Activated naive CD4-positive, alpha-beta T cell treated with anti-CD3 and anti-CD28 coated beads, Interleukin-2, amount 50 U/mL, for 24 hours (primary cell): ENCODE measurements around the gene PDE12.

Experiments used
- H3K27ac Mint-ChIP-seq: one replicate; pipeline ENCODE4 v1.8.0; 2021; ENCODE audit warnings: mild to moderate bottlenecking, mixed read lengths
- H3K27me3 Mint-ChIP-seq: one replicate; pipeline ENCODE4 v1.8.0; 2021; ENCODE audit warnings: mixed read lengths
- H3K36me3 Mint-ChIP-seq: one replicate; pipeline ENCODE4 v1.8.0; 2021; ENCODE audit warnings: mixed read lengths
- H3K4me1 Mint-ChIP-seq: one replicate; pipeline ENCODE4 v1.8.0; 2021; ENCODE audit warnings: mixed read lengths
- H3K4me3 Mint-ChIP-seq: one replicate; pipeline ENCODE4 v1.8.0; 2021; ENCODE audit warnings: mild to moderate bottlenecking, mixed read lengths
- H3K9me3 Mint-ChIP-seq: one replicate; pipeline ENCODE4 v1.8.0; 2021; ENCODE audit warnings: mixed read lengths

PDE12 gene

DNA sequence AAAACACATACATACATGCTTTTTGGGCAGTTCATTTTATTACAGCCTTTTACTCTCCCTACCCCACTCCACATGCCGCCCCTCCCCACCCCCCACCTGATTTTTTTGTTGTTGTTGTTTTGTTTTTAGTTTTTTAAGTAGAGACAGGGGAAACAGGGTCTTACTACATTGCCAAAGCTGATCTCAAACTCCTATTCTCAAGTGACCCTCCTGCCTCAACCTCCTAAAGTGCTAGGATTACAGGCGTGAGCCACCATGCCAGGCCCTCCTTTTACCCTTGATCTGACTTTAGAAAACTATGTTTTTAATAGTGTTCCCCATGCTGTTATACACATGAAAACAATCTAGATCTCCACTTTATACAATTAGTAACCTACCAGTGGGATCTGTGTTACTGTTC lies 14.8 kb downstream of the PDE12 start:
- no peak overlapping the region for H3K27ac Mint-ChIP-seq
- H3K4me1 Mint-ChIP-seq = peaks cover 15% of the 10 kb centered on the region
- no peaks in the 10 kb centered on the region for H3K27me3 Mint-ChIP-seq
- no peaks in the 10 kb centered on the region for H3K9me3 Mint-ChIP-seq
- H3K4me3 Mint-ChIP-seq = no peak overlapping the region
- H3K36me3 Mint-ChIP-seq = peaks cover 5% of the 10 kb centered on the region

DNA sequence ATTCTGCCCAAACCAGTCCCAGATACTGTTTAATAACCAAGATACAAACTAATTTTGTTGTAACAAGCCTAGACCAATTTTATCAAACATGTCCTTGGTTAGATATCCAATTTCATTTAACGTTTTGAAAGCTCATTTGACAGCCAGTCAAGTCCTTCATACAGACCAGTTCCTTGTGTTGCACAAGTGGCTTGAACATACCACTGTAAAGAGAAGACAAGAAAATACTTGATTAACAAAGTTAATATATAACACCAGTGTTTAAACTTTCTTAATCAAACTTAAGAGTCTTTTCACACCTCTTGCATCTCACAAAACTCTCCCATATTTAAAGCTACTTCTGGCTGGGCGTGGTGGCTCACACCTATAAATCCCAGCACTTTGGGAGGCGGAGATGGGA lies 16.0 kb downstream of the PDE12 start:
- peaks cover 12% of the 10 kb centered on the region for H3K36me3 Mint-ChIP-seq
- H3K27me3 Mint-ChIP-seq = no peaks in the 10 kb centered on the region
- peaks cover 21% of the 10 kb centered on the region for H3K4me1 Mint-ChIP-seq
- H3K9me3 Mint-ChIP-seq = no peaks in the 10 kb centered on the region
- no peak overlapping the region for H3K4me3 Mint-ChIP-seq
- no peak overlapping the region for H3K27ac Mint-ChIP-seq

DNA sequence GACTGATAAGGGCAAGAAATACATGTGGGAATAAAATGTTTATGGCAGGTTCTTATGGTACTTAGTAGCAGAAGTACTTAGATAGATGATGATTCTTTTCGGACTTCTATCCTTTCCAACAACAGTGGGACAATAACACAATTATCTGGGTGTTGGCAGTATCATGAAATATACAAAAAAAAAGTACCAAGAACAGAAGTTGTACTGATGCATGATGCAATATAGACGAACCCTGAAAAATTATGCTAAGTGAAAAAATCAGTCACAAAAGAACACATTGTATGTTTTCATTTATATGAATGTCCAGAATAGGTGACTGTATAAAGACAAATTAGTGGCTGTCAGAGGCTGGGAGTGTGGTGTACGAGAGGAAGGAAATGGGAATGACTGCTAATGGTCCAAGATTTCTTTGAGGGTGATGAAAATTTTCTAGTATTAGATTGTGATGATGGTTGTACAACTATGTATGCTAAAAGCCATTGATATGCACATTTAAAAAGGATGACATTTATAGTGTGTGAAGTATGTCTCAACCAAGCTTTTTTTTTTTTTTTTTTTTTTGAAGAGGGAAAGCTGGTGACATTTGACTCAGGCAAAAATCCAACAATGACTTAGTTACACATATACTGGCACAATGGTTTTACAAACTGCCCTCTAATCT lies 20.0 kb downstream of the PDE12 start:
- Mint-ChIP-seq H3K27me3 (no peaks in the 10 kb centered on the region), H3K36me3 (peaks cover 20% of the 10 kb centered on the region), H3K4me3 (no peak overlapping the region), H3K27ac (peak overlapping the region; percentile 91), H3K4me1 (peaks cover 23% of the 10 kb centered on the region), H3K9me3 (no peaks in the 10 kb centered on the region)

DNA sequence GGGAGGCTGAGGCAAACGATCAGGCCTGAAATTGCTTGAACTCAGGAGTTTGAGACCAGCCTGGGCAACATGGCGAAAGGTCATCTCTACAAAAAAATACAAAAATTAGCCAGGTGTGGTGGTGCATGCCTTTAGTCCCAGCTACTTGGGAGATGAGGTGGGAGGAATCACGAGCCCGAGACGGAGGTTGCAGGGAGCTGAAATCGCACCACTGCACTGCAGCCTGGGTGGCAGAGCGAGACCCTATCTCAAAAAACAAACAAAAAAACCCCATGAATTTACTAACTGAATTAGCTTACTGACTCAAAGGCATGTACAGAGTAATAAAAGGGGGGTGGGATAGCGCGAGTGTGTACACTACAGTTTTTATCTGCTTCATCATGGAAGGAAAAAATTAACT lies 21.7 kb downstream of the PDE12 start:
- Mint-ChIP-seq H3K4me3 (no peak overlapping the region), H3K9me3 (no peaks in the 10 kb centered on the region), H3K27me3 (no peaks in the 10 kb centered on the region), H3K36me3 (peaks cover 20% of the 10 kb centered on the region), H3K4me1 (peaks cover 26% of the 10 kb centered on the region), H3K27ac (no peak overlapping the region)

DNA sequence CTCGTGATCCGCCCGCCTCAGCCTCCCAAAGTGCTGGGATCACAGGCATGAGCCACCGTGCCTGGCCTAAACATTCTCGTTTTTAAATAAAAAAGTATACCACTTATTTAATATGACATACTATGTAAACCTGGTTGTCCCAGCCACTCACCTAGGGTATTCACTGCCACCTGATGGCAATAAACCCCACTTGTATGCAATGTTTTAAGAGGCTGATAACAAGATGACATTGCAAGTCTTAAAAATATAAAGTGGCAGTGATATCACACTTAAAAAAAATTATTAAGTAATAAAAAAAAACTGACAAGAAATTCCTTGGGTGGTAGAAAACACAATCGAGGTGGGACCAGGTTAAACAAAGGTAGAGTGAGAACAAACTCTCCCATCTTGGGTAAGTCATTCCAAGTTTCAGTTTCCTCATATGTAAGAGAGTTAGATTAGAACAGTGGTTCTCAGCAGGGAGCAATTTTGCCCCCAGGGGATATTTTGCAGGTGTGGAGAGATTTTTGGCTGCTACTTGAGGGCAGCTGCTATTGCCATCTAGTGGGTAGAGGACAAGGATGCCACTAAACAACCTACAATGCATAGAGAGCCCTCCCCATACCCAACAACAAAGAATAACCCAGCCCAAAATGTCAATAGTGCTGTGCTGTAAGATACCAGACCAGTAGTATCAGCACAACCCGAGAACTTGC lies 26.5 kb downstream of the PDE12 start:
- Mint-ChIP-seq H3K27ac (no peak overlapping the region), H3K9me3 (no peaks in the 10 kb centered on the region)

DNA sequence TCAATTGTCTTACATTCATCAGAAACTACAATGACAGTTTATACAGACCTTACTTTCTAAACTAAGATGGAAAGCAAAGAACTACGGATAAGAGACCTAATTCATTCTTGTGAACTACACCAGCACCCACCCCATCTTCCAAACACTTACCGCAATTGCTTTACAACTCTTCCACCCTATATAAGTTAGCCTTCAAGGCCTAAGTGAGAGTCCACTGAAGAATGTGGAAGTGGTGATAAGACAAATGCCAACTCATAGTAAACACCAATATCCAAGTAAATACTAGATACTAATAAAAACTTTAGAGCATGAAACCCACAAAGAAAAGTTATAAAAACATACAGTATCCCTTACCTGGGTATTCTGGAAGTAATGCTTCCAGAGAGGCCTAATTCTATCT lies 27.5 kb downstream of the PDE12 start:
- Mint-ChIP-seq H3K9me3 (no peaks in the 10 kb centered on the region), H3K27ac (no peak overlapping the region), H3K4me3 (no peak overlapping the region), H3K36me3 (peaks cover 3% of the 10 kb centered on the region), H3K4me1 (peaks cover 42% of the 10 kb centered on the region), H3K27me3 (no peaks in the 10 kb centered on the region)

More for the DNA sequence above, 26.5 kb downstream of the PDE12 start:
- H3K4me1 Mint-ChIP-seq = peaks cover 38% of the 10 kb centered on the region
- H3K4me3 Mint-ChIP-seq = no peak overlapping the region
- H3K27me3 Mint-ChIP-seq = no peaks in the 10 kb centered on the region
- H3K36me3 Mint-ChIP-seq = peaks cover 7% of the 10 kb centered on the region

DNA sequence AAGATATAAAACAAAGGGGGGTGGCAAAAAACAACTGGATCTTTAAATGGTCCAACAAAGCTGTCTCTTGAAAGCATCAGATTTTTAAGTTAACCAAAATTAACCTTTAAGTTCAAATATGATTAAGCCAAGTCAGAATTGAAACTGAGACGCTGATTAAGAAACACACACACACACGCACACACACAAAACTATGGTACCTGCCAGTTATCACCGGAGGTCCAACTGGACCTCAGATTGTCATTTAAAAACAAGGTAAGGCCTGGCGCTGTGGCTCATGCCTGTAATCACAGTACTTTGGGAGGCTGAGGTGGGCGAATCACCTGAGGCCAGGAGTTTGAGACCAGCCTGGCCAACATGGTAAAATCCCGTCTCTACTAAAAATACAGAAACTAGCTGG lies 30.7 kb downstream of the PDE12 start:
- H3K27ac Mint-ChIP-seq = no peak overlapping the region
- no peaks in the 10 kb centered on the region for H3K27me3 Mint-ChIP-seq
- peaks cover 49% of the 10 kb centered on the region for H3K4me1 Mint-ChIP-seq
- no peaks in the 10 kb centered on the region for H3K9me3 Mint-ChIP-seq
- H3K36me3 Mint-ChIP-seq = peaks cover 4% of the 10 kb centered on the region
- no peak overlapping the region for H3K4me3 Mint-ChIP-seq

DNA sequence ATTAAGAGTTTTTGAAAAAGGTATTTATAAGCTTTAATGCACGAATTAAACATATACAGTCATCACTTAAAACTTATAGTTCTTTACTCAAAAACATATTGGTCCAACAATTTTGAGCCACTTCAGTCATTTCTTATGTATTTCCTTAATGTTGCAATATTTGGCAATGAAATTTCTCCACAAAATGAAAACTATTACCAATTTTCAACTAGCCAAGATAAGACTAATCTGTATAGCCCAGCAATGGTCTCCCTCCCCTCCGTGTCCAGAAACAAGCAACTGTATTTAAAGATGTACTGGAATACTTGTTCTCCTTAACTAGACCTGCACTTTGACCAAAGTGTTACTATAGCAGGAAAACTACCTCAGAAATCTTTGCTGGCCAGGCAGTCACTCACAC lies 31.8 kb downstream of the PDE12 start:
- H3K27me3 Mint-ChIP-seq = no peaks in the 10 kb centered on the region
- H3K4me3 Mint-ChIP-seq = no peak overlapping the region
- H3K9me3 Mint-ChIP-seq = no peaks in the 10 kb centered on the region
- peaks cover 56% of the 10 kb centered on the region for H3K4me1 Mint-ChIP-seq
- peak overlapping the region; percentile 30 for H3K27ac Mint-ChIP-seq
- H3K36me3 Mint-ChIP-seq = peaks cover 4% of the 10 kb centered on the region

DNA sequence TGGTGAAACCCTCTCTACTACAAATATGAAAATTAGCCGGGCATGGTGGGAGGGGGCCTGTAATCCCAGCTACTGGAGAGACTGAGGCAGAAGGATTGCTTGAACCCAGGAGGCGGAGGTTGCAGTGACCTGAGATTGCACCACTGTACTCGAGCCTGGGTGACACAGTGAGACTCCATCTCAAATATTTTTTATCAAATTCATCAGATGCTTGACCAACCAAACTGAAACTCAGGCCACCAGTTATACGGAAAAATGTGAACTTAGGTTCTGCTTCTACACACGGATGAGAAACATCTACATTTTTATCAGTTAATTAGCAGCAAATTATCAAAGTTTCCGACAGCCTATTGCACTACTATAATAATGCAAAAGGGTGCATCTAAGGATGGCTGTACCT lies 36.2 kb downstream of the PDE12 start:
- no peak overlapping the region for H3K27ac Mint-ChIP-seq
- no peak overlapping the region for H3K4me3 Mint-ChIP-seq
- peaks cover 45% of the 10 kb centered on the region for H3K4me1 Mint-ChIP-seq

DNA sequence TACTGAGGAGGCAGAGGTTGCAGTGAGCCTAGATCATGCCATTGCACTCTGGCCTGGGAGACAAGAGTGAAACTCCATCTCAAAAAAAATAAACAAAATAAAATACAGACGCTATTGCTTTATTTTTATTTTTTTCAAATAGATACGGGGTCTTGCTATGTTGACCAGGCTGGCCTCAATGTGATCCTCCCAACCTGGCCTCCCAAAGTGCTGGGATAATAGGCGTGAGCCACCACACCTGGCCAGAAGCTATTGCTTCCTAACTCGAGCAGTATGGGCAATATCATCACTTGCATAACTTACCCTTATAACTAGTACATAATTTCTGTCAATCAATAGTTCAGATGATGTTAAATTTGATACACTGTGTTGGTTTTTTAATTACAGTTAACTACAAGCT lies 38.1 kb downstream of the PDE12 start:
- no peaks in the 10 kb centered on the region for H3K9me3 Mint-ChIP-seq
- no peaks in the 10 kb centered on the region for H3K27me3 Mint-ChIP-seq
- H3K36me3 Mint-ChIP-seq = peaks cover 11% of the 10 kb centered on the region
- H3K4me1 Mint-ChIP-seq = peaks cover 44% of the 10 kb centered on the region
- H3K27ac Mint-ChIP-seq = peak overlapping the region; percentile 75
- peak overlapping the region; percentile 93 for H3K4me3 Mint-ChIP-seq

More for the DNA sequence above, 36.2 kb downstream of the PDE12 start:
- Mint-ChIP-seq H3K36me3 (peaks cover 11% of the 10 kb centered on the region), H3K27me3 (no peaks in the 10 kb centered on the region), H3K9me3 (no peaks in the 10 kb centered on the region)

DNA sequence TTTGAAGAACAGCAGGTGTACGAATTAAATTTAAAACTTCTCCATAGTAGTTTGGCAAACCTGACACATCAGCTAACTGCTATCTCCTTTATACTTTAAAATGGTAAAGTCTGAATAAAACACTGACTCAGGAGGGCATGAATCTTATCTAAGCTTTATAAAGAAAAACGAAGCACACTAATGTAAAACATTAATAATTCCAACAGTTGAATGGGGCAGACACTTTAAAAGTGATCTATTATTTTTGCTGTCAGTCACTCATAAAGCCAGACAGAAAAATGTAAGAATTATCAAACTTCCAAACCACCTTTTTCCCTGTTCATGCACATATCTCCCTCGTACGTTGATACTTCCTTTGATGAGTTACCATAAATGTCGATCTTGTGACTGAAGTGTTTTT lies 38.5 kb downstream of the PDE12 start:
- no peaks in the 10 kb centered on the region for H3K27me3 Mint-ChIP-seq
- peak overlapping the region; percentile 75 for H3K27ac Mint-ChIP-seq
- H3K36me3 Mint-ChIP-seq = peaks cover 13% of the 10 kb centered on the region
- peaks cover 49% of the 10 kb centered on the region for H3K4me1 Mint-ChIP-seq
- peak overlapping the region; percentile 93 for H3K4me3 Mint-ChIP-seq
- H3K9me3 Mint-ChIP-seq = no peaks in the 10 kb centered on the region

DNA sequence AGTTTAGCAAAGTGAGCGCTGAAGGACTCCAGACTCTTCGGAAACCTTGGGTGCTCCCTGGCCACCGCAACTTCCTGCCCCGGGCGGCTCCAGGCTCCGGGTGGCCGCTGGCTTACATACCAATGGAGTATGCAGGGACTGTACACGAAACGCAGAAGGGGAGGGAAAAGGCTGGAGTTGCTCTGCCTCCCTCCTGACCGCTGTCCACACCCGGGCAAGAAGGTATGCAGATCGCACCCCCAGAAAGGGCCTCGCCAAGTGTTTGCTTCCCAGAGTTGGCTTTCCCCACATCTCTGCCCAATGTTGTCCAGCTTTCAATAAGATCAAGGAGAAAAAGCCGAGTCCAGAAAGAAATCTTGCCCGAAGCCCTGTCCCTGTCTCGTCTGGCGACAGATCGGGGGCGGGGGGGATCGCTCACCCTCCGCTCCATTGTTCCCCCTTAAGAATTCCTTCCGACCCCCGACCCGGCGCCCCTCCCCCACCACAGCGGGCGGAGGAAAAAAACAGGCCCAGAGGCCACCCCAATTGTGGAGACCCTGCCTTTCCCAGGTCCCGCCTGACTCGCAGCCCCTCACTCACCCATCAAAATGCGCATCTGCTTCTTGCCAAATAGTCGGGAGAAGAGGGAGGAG lies 40.5 kb downstream of the PDE12 start:
- Mint-ChIP-seq H3K9me3 (no peaks in the 10 kb centered on the region), H3K4me3 (peak overlapping the region; percentile 93), H3K27me3 (no peaks in the 10 kb centered on the region), H3K27ac (peak overlapping the region; percentile 99), H3K36me3 (peaks cover 11% of the 10 kb centered on the region), H3K4me1 (peaks cover 44% of the 10 kb centered on the region)

DNA sequence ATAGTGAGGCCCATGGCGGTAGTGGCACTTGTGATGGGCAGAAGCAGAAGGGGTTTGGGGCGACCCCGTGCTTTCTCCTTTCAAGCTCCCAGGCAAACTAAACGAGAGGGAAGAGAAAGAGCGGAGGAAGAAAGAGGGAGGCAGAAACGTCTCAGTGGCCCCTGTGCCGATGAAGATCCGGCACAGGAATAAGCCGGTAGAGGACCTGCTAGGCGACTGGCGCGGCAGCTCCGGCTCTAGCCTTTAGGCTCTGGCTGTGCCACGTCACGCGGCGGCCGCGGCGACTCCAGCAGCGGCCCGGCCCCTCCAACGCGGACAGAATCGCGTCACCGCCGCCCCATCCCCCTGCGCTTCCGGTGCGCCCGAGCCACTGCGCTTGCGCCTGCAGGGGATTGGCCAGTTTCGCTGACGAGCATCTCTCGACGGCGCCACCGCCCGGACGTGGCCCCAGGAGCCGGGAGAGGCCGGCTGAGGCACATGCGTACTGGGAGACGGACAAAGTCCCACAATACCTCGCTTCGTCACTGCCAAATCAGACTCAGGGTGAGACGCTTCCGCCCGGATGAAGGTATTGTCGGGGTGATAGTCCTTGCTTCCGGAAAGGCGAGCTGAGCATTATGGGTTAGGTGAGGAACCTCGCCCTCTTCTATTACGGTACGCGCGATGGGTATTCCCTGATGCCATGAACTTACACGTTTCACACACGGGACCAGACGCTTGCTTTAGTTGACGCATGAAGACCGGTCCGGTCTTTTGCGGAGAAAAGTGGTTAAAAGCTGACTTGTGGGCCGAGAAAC lies 41.3 kb downstream of the PDE12 start, which contains the start of gene ARF4:
Gene ARF4 (minus strand): TSS at position 218 of the 797 bp plus-strand sequence. CDS start 204 bp downstream, at position 14.
- H3K36me3 Mint-ChIP-seq = peaks cover 9% of the 10 kb centered on the region
- no peaks in the 10 kb centered on the region for H3K27me3 Mint-ChIP-seq
- peak within 1 kb of the TSS; percentile 93 for H3K4me3 Mint-ChIP-seq
- H3K4me1 Mint-ChIP-seq = peaks cover 42% of the 10 kb centered on the region
- peak within 1 kb of the TSS; percentile 99 for H3K27ac Mint-ChIP-seq
- H3K9me3 Mint-ChIP-seq = no peaks in the 10 kb centered on the region

DNA sequence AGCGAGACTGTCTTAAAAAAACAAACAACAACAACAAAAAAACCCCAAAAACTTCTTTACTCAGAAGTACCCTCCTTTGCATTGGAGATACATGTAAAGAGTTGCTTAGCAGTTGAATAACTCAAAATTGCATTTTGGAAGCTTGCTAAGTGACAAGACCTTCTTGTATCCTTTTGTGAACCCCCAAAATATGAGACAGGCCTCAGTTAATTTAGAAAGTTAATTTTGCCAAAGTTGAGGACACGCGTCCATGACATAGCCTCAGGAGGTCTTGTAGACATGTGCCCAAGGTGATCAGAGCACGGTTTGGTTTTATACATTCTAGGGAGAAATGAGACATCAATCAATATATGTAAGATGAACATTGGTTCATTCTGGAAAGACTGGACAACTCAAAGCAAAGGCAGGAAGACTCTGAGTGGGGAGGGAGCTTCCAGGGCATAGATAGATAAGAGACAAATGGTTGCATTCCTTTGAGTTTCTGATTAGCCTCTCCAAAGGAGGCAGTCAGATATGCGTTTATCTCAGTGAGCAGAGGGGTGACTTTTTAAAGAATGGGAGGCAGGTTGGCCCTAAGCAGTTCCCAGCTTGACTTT lies 42.8 kb downstream of the PDE12 start:
- Mint-ChIP-seq H3K27ac (peak overlapping the region; percentile 99), H3K4me1 (peaks cover 29% of the 10 kb centered on the region), H3K36me3 (peaks cover 9% of the 10 kb centered on the region), H3K27me3 (no peaks in the 10 kb centered on the region), H3K4me3 (peak overlapping the region; percentile 93), H3K9me3 (no peaks in the 10 kb centered on the region)

DNA sequence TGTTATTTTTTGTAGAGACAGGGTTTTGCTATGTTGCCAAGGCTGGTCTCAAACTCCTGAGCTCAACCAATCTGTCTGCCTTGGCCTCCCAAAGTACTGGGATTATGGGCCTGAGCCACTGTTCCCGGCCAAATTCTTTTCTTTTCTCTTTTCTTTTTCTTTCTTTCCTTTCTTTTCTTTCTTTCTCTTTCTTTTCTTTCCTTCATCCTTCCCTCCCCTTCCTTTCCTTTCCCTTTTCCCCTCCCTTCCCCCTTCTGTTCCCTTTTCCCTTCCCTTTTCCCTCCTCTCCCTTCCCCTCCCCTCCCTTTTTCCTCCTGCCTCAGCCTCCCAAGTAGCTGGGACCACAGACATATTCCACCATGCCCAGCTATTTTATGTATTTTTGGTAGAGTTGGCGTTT lies 44.1 kb downstream of the PDE12 start:
- H3K36me3 Mint-ChIP-seq = peaks cover 9% of the 10 kb centered on the region
- peak overlapping the region; percentile 23 for H3K4me3 Mint-ChIP-seq
- peaks cover 18% of the 10 kb centered on the region for H3K4me1 Mint-ChIP-seq
- no peaks in the 10 kb centered on the region for H3K27me3 Mint-ChIP-seq
- H3K27ac Mint-ChIP-seq = no peak overlapping the region
- peaks cover 3% of the 10 kb centered on the region for H3K9me3 Mint-ChIP-seq
